Peyer's patch (tissue), 4 donors: ENCODE measurements around the gene CELF1.

Experiments used
- POLR2A ChIP-seq, 2 donors: fragments of 450-650 bp; IDR thresholded peaks; one replicate each; pipeline ENCODE4 v1.5.1; 2017; ENCODE audit warnings: antibody characterized with exemption in 2 of 2, mild to moderate bottlenecking in 2 of 2, moderate library complexity in 2 of 2
- TF ChIP-seq, protein P1 (sequence below), 6 experiments: fragments of 450-650 bp in 4 of 6; fragments of 200-600 bp in 2 of 6; sonication (generic) in 1 of 6; IDR thresholded peaks; one replicate each; pipeline ENCODE4 v1.5.1; 2017 to 2019; ENCODE audit warnings: antibody characterized with exemption in 6 of 6, mild to moderate bottlenecking in 3 of 6, moderate library complexity in 1 of 6

DNA sequence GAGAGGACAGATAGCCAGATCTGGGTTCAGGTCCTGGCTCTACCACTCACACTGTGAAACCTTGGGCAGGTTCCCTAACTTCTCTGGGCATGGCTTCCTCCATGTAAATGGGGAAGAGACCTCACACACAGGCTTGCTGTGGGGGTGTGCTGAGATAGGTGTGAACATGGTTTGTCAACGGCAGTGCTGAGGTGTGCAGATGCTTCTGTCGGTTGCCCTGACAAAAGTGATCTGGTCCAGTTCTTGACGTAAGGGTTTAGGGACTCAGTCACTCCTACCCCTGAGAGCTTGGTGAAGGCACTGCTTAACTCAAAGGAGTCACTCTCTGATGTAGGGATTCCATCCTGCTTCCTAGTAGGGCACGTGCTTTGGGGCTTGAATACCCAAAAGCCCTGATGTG lies 39.3 kb upstream of the CELF1 start:
- TF ChIP-seq, protein P1, sequence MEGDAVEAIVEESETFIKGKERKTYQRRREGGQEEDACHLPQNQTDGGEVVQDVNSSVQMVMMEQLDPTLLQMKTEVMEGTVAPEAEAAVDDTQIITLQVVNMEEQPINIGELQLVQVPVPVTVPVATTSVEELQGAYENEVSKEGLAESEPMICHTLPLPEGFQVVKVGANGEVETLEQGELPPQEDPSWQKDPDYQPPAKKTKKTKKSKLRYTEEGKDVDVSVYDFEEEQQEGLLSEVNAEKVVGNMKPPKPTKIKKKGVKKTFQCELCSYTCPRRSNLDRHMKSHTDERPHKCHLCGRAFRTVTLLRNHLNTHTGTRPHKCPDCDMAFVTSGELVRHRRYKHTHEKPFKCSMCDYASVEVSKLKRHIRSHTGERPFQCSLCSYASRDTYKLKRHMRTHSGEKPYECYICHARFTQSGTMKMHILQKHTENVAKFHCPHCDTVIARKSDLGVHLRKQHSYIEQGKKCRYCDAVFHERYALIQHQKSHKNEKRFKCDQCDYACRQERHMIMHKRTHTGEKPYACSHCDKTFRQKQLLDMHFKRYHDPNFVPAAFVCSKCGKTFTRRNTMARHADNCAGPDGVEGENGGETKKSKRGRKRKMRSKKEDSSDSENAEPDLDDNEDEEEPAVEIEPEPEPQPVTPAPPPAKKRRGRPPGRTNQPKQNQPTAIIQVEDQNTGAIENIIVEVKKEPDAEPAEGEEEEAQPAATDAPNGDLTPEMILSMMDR (IDR thresholded peaks at IDR 0.05), result no peak
- no peak for TF ChIP-seq POLR2A (IDR thresholded peaks at IDR 0.05)
